Heart left ventricle (tissue), 13 donors: Measurements from ENCODE around the gene DPP10.

Source experiments
- POLR2A ChIP-seq, 2 donors: fragments of 450-650 bp; IDR thresholded peaks; one replicate each; pipeline ENCODE4 v1.6.1; 2017; ENCODE audit warnings: antibody characterized with exemption in 2 of 2, mild to moderate bottlenecking in 2 of 2, moderate library complexity in 2 of 2
- TF ChIP-seq, protein P1 (sequence below), 12 donors: fragments of 200-600 bp; sonication (generic) in 4 of 12; IDR thresholded peaks; one replicate each; pipeline versions ENCODE4 v1.5.0 to v1.8.0; 2018 to 2022; ENCODE audit warnings: antibody characterized with exemption in 12 of 12, mild to moderate bottlenecking in 5 of 12
- donor health status: ischemic (EF 13 %, LVEDD 7.1; RV severe dilation, severe dysfunction).
- donor health status: DM: no; HTN: yes; CAD: no.
- donor health status: DM: no; HTN: no; CAD: no.
- donor health status: ischemic (EF 25% LVEDD 6.9; RV normal size, moderate dysfunction).
- donor health status: ischemic (EF 25% LVEDD 5.7; RV mildly dilated, moderate dysfunction).
- donor health status: ischemic (EF 35%, LVEDD 5.7; RV mildly dilated, moderate dysfunction).
- donor health status: nonischemic (EF 11% LVEDD 7.7; RV severe dilation, severe dysfunction).
- donor health status: DM: yes; HTN: yes; CAD: no.
- donor health status: PGD.
- donor health status: ischemic (EF 29% LVEDD 5.4; RV normal size, mild dysfunction).
- donor health status: nonischemic (EF 23%, LVEDD 6.1; RV moderate dilation, normal function).

DNA sequence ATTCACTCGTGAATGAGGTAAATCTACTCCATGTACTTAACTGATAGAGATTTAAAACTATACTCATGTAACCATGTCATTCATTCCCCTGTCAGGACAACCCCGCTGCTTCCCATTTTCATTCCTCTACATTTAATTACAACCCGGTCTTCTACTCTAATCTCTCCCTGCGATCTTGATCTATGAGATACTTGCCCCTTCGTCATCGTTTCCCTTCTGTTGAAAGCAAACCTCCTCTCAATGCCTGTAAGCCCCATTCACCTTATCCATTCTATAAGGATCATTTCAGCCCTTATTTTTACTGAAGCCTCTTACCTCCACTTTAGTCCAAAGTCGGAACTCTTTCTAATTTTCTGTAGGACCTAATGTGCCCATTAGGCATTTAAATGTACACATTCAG, 492.6 kb downstream of the DPP10 start:
- no peak for TF ChIP-seq POLR2A (IDR thresholded peaks at IDR 0.05)
- TF ChIP-seq, protein P1, sequence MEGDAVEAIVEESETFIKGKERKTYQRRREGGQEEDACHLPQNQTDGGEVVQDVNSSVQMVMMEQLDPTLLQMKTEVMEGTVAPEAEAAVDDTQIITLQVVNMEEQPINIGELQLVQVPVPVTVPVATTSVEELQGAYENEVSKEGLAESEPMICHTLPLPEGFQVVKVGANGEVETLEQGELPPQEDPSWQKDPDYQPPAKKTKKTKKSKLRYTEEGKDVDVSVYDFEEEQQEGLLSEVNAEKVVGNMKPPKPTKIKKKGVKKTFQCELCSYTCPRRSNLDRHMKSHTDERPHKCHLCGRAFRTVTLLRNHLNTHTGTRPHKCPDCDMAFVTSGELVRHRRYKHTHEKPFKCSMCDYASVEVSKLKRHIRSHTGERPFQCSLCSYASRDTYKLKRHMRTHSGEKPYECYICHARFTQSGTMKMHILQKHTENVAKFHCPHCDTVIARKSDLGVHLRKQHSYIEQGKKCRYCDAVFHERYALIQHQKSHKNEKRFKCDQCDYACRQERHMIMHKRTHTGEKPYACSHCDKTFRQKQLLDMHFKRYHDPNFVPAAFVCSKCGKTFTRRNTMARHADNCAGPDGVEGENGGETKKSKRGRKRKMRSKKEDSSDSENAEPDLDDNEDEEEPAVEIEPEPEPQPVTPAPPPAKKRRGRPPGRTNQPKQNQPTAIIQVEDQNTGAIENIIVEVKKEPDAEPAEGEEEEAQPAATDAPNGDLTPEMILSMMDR (IDR thresholded peaks at IDR 0.05): no peak
